Measurements from ENCODE around the gene TCIRG1.

Gene TCIRG1

DNA sequence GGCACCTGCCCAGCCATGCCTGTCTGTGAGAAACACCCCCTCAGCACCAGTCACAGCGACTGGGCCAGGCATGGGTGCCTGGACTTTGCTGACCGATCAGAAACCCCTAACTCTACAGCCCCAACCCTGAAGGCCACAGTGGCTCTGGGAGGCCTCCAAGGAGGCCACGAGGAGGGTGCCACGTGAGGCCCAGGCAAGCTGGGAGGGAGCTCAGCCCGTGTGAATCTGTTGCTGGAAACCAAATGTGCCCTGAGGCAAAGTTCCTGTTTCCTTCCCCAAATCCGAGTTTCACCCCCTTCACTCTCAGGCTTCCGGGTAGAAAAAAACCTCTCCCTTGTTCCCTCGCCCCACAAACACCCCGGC lies 36.3 kb upstream of the TCIRG1 start:
- Mint-ChIP-seq H3K4me1 (ENCODE audit: low read depth) (peaks cover 35% of the 10 kb centered on the region), H3K27ac (peak overlapping the region; percentile 34), H3K9me3 (no peaks in the 10 kb centered on the region), H3K27me3 (no peaks in the 10 kb centered on the region), H3K4me3 (peak overlapping the region; percentile 78), H3K36me3 (ENCODE audit: low read depth) (no peaks in the 10 kb centered on the region)

DNA sequence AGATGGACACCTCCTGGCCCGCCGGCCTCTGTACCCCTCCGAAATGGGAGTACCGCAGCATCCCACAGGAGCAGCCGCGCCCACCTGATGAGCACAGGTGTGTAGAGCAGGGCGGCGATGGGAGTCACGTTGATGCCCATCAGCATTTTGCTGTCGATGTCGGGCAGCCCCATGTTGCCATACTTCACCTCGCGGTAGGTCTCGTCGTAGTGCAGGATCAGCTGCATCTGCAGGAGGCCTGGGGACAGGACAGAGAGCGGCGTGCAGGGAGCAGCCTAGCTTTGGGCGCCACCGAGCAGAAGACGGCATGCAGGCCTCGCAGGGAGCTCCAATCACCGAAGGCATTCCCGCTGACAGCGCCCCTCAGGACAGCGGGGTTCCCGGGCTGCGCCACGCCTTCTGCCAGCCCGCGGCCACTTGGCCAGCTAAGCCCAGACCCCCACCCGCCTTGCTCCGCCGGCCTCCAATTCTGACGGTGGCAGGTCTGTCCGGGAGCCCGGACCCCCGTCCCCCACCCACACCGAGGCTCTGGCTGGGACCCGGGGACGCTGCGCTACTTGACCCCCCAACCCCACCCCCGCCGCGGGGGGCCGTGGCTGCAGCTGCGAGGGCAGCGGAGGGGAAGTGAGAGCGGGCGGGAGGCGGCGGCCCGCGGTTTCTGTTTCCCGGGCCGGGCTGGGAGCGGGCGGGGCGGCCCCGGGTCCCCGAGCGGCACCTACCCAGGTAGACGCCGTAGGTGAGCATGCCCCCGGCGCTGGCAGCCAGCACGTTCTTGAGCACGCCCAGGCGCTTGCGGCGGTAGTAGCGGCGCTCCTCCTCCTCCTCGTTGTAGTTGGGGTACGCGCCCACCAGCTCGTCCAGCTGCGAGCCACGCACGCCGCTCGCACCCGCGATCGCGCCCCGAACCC lies 35.6 kb upstream of the TCIRG1 start:
- no peaks in the 10 kb centered on the region for H3K9me3 Mint-ChIP-seq
- H3K27me3 Mint-ChIP-seq, result no peaks in the 10 kb centered on the region
- H3K4me3 Mint-ChIP-seq, result peak overlapping the region; percentile 78
- no peak overlapping the region for H3K27ac Mint-ChIP-seq
- no peaks in the 10 kb centered on the region for H3K36me3 Mint-ChIP-seq (ENCODE audit: low read depth)
- peaks cover 31% of the 10 kb centered on the region for H3K4me1 Mint-ChIP-seq (ENCODE audit: low read depth)

DNA sequence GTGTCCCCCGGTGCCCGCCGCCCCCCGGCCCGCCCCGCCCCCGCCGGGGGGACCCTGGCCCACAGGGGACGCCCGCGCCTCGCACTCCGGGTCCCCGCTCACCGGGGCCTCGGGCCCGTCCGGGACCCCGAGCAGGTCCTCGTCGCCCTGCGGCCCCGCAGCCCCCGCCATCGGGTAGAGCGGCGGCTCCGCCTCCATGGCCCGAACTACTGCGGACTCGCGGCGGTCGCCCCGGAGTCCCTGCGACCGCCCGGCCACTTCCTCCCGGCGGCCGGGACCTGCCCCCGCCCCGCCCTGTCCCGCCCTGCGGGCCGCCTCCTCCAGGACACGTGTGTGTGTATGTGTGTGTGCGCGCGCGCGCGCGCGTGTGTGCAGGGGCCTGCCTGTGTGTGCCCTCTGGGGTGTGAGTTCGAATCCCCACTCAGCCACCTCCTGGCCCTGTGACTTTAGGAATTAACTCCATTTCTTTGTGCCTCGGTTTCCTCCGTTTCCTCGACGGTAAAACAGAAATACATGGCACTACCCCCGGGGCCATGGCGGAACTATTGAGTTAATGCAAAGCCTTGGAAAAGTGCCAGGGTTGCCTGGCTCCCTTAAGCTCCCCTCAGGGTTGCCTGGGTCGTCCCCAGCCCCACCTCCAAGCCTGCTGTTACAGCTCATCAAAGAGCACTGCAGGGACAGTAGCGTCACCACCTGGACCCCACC lies 34.8 kb upstream of the TCIRG1 start, which contains the start of gene UNC93B1:
UNC93B1 (minus strand) TSS at position 252 of the 705 bp plus-strand sequence; CDS start at position 198, 54 bp downstream.
- H3K4me1 Mint-ChIP-seq (ENCODE audit: low read depth), result peaks cover 30% of the 10 kb centered on the region
- peak within 1 kb of the TSS; percentile 84 for H3K27ac Mint-ChIP-seq
- no peaks in the 10 kb centered on the region for H3K27me3 Mint-ChIP-seq
- no peaks in the 10 kb centered on the region for H3K36me3 Mint-ChIP-seq (ENCODE audit: low read depth)
- H3K4me3 Mint-ChIP-seq, result peak within 1 kb of the TSS; percentile 78
- H3K9me3 Mint-ChIP-seq, result no peaks in the 10 kb centered on the region

- Mint-ChIP-seq H3K27ac (peak overlapping the region; percentile 84), H3K36me3 (ENCODE audit: low read depth) (no peaks in the 10 kb centered on the region), H3K4me3 (peak overlapping the region; percentile 78), H3K4me1 (ENCODE audit: low read depth) (peaks cover 37% of the 10 kb centered on the region), H3K9me3 (no peaks in the 10 kb centered on the region), H3K27me3 (no peaks in the 10 kb centered on the region)
These were observed 34.1 kb upstream of the TCIRG1 start for GRCh38 chr11:68004551-68005335.

- no peaks in the 10 kb centered on the region for H3K9me3 Mint-ChIP-seq
- no peak overlapping the region for H3K27ac Mint-ChIP-seq
- H3K4me1 Mint-ChIP-seq (ENCODE audit: low read depth), result peaks cover 41% of the 10 kb centered on the region
- no peaks in the 10 kb centered on the region for H3K27me3 Mint-ChIP-seq
- H3K4me3 Mint-ChIP-seq, result no peak overlapping the region
- no peaks in the 10 kb centered on the region for H3K36me3 Mint-ChIP-seq (ENCODE audit: low read depth)
These were observed 32.1 kb upstream of the TCIRG1 start for GRCh38 chr11:68006606-68007166.

DNA sequence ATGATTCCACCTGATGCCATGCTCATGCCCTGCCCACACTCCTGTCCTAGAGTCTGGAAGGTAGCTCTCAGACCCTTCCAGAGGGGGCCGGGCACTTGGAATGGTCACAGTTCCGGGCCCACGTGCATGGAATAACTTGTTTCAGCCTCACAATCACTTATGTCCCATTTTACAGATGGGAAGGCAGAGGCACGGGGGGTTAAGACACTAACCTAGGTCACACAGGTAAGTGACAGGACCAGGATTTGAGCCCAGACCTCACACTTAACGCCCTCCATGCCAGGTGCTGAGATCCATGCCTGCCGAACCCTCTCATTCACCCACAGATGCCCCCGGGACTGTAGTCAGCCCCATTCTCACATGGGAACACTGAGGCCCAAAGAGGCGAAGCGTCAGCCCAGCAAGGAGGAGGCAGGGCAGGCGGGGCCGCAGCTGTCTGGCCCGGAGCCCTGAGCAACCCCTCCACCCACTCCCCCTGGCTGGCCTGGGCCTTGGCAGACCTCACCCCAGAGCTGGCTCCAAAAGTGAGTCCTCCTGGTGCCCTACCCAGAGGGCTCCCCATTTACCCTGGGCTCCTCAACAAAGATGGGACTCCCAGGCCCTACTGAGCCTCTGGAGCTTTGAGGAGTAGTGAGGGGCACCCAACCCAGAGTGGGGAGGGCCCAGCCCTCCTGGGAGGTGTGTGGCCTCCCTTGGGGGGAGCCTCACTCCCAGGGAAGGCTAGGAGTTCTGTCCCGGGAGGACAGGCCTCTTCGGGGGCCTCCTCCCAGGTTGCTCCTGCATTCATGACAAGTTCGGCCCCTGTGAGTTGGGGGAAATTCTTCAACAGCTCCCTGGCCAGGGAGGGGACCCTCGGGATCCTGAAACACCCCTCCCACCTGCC lies 31.1 kb upstream of the TCIRG1 start:
- Mint-ChIP-seq H3K4me3 (no peak overlapping the region), H3K27ac (no peak overlapping the region), H3K36me3 (ENCODE audit: low read depth) (no peaks in the 10 kb centered on the region), H3K27me3 (no peaks in the 10 kb centered on the region), H3K9me3 (no peaks in the 10 kb centered on the region), H3K4me1 (ENCODE audit: low read depth) (peaks cover 34% of the 10 kb centered on the region)

DNA sequence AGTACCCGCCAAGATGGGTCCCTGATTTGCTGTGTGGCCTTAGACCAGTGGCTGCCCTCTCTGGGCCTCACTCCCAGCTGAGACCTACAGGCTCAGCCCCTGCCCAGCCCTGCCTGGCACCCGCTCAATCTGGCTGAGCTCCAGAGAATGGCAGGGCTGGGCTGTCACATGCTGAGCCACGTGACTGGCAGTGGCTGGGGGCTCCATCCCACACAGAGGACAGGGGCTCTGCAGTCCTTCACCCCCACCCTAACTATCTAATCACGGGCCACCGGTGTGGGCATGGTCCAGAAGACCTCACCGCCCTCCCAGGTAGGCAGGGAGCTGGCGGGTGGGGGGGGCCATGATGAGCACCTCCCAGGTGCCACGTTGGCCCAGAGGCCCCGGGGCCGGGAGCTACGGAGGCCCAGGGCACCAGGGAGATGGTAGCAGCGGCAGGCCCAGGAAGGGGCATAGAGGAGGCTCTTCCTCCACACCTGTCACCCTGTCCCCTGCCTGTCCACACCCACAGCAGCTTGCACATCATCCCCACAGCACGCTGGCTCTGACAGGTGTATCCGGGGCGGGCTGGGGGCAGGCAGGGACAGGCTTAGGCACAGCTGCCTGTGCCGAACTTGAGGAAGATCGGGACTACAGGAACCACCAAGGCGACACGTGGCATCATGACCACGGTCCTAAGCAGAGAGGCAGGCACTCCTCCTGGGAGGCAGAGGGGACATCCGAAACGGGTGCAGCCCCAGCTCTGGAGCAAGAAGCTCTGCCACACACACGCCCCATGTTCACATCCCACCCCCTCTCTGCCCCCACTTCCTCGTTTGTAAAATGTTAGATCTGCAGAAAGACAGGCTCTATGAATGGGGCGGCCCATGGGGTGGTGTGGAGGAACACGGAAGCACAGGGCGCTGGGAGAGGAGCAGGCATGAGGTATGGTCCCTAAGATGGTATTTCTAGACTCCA lies 30.2 kb upstream of the TCIRG1 start:
- H3K9me3 Mint-ChIP-seq, result no peaks in the 10 kb centered on the region
- H3K36me3 Mint-ChIP-seq (ENCODE audit: low read depth), result no peaks in the 10 kb centered on the region
- no peaks in the 10 kb centered on the region for H3K27me3 Mint-ChIP-seq
- no peak overlapping the region for H3K4me3 Mint-ChIP-seq
- H3K4me1 Mint-ChIP-seq (ENCODE audit: low read depth), result peaks cover 30% of the 10 kb centered on the region
- H3K27ac Mint-ChIP-seq, result peak overlapping the region; percentile 21

DNA sequence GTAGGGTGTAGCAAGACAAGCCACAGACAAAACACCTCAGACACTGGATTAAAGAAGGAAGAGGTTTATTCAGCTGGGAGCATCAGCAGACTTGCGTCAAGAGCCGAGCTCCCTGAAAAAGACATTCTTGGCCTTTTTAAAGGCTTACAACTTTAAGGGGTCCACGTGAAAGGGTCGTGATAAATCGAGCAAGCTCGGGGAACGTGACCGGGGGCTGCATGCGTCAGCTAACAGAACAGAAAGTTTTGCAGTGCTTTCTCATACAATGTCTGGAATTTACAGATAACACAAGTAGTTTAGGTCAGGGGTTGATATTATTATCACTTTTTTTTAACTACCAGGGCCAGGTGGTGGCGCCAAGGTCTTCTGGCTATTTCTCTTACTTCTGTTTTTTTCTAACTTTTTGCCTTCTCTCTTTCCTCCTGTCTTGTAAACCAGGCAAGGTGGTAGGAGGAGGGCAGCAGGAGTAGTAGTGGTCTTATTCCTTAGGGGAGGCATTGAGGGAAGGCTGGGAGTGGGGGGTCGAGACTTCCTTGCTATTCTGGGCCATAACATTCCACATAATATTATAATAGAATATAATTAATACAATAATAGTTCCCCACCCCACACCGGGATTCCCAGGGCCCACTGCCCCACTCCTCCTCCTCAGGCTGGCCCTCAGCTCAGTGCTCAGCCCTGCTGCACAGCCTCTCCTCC lies 29.3 kb upstream of the TCIRG1 start:
- H3K27ac Mint-ChIP-seq, result peak overlapping the region; percentile 13
- H3K4me3 Mint-ChIP-seq, result no peak overlapping the region
- peaks cover 24% of the 10 kb centered on the region for H3K4me1 Mint-ChIP-seq (ENCODE audit: low read depth)
- no peaks in the 10 kb centered on the region for H3K36me3 Mint-ChIP-seq (ENCODE audit: low read depth)
- H3K9me3 Mint-ChIP-seq, result no peaks in the 10 kb centered on the region
- no peaks in the 10 kb centered on the region for H3K27me3 Mint-ChIP-seq

- Mint-ChIP-seq H3K27me3 (no peaks in the 10 kb centered on the region), H3K4me3 (no peak within 1 kb of the TSS), H3K36me3 (ENCODE audit: low read depth) (no peaks in the 10 kb centered on the region), H3K9me3 (no peaks in the 10 kb centered on the region), H3K27ac (peak within 1 kb of the TSS; percentile 13), H3K4me1 (ENCODE audit: low read depth) (peaks cover 19% of the 10 kb centered on the region)
These were observed 28.5 kb upstream of the TCIRG1 start, which contains the start of gene ALDH3B1 for GRCh38 chr11:68010090-68011041. ALDH3B1 (plus strand) TSS chr11:68010327; CDS start chr11:68015298, 4,971 bp downstream.

DNA sequence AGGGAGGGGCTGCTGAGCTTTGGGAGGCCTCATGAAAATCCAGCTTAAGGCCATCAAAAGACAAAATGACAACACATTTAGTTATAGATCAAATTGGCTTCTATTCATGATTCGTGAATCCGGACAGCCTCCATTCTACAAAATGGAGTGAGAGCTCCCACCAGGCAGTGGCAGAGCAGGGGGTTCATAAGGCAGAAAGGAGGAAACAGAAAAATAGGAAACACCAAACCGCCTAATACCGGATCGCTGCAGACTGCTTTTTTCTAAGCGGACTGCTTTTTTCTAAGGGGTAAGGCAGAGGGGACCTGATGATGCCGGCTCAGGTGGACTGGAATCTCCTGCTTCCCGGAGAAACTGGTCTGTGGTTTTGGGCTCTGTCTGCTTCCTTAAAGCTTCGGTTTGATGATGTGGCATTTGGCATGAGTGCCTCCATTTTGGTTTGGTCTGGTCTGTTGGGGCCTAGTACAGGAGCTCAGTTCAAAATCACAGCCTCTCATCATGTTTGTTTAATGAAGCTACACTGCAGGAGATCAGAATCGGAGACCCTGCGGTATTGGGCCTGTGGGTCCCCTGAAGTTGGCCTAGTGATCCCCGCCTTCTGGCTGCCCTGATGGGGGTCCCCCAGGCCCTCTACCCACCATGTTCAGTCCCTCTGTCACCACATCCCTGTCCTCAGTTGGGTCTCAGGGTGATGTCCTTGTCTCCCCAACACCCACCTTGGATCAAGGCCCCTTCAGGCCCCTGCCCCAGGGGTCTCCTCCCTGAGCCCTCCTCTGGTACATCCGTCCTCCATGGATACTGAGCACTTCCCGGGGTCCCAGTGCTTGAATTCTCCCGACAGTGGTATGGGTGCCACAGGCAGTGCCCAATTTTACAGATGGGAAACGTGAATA lies 27.5 kb upstream of the TCIRG1 start:
- H3K9me3 Mint-ChIP-seq, result no peaks in the 10 kb centered on the region
- no peak overlapping the region for H3K4me3 Mint-ChIP-seq
- no peaks in the 10 kb centered on the region for H3K27me3 Mint-ChIP-seq
- H3K4me1 Mint-ChIP-seq (ENCODE audit: low read depth), result peaks cover 16% of the 10 kb centered on the region
- H3K27ac Mint-ChIP-seq, result no peak overlapping the region
- no peaks in the 10 kb centered on the region for H3K36me3 Mint-ChIP-seq (ENCODE audit: low read depth)
